ENCODE measurements around the gene TSPAN18. TPM values are rescaled to one million over a fixed set of nuclear protein-coding genes. Genes with fewer than 3 reads are reported as not detected.

TSPAN18 gene
- total and polyA plus RNA-seq, 11 donors: 40.0 to 151 (median 74.9) TPM

DNA sequence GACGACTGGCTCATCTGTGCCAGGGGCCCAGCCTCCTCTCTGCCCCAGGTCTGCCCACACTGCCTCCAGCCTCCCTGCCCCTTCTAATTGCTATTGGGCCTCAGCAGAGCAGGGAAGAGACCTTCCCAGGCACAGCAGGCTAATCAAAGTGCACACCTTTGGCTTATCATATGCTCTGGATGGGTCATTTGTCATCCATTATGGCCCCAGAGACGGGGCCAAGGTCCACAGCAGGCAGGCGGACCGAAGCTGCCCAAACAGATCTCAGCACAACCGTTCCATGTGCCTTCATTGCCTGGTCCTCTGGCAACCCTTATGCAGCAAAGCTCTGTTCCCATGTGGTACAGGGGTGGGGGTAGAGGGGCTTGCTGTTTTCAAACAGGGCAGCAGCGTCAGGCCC lies 157.3 kb downstream of the TSPAN18 start:
- intact Hi-C loops (cut with DNase I): loop anchor here in 1 of 10 donors (5.0 kb wide), 1 partner anchor 97 kb away; no protein-coding TSS in a partner anchor
- no peaks in the 10 kb centered on the region for H3K27me3 ChIP-seq
- TF ChIP-seq, protein P1, sequence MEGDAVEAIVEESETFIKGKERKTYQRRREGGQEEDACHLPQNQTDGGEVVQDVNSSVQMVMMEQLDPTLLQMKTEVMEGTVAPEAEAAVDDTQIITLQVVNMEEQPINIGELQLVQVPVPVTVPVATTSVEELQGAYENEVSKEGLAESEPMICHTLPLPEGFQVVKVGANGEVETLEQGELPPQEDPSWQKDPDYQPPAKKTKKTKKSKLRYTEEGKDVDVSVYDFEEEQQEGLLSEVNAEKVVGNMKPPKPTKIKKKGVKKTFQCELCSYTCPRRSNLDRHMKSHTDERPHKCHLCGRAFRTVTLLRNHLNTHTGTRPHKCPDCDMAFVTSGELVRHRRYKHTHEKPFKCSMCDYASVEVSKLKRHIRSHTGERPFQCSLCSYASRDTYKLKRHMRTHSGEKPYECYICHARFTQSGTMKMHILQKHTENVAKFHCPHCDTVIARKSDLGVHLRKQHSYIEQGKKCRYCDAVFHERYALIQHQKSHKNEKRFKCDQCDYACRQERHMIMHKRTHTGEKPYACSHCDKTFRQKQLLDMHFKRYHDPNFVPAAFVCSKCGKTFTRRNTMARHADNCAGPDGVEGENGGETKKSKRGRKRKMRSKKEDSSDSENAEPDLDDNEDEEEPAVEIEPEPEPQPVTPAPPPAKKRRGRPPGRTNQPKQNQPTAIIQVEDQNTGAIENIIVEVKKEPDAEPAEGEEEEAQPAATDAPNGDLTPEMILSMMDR (IDR thresholded peaks at IDR 0.05): no peak
- TF ChIP-seq POLR2A (IDR thresholded peaks at IDR 0.05): no peak
- no peak overlapping the region for H3K4me3 ChIP-seq
- H3K4me1 ChIP-seq: peaks cover 0 to 34% (median 19%) of the 10 kb centered on the region in 12 donors
- ATAC-seq: no peak
- peaks cover 0 to 7% (median 0%) of the 10 kb centered on the region in 9 donors for H3K36me3 ChIP-seq
- H3K27ac ChIP-seq: no peak overlapping the region
- no peaks in the 10 kb centered on the region for H3K9me3 ChIP-seq
- DNase-seq: no peak
- WGBS, 4 donors: 95 to 100% (median 96%) methylated on average over 3 to 6 of the region's 6 CpGs

DNA sequence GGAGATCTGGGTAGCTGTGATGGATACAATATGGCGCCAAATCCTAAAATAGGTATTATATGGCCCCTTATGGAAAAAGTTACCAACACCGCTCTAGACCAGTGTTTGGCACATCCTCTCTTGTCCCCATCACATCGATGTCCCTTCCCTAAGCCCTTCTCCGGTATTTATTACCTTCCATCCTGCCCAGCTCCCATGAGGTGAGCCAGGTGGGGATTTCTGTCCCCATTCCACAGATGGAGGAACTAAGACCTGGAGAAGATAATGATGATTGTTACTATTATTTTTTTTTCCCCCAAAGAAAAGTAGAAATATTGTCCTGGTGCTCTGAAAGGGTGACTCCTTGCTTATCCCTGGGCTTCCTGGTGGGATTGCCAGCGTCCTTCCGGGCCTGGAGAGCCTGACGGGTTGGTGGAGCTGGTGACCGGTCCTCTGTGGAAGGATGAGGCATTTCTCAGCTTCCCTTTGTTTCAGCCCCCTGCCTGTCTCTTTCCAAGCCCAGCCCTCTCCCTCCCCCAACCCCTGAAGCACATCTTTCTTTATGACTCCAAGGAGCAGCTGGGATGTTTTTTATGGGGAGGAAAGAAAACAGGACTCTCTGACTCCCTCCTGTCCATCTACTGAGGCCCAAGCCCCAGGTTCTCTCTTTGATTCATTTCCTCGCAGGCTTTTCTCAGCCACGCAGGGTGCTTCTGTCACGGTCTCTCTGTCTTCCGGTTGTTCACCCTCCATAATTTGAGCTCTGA lies 158.5 kb downstream of the TSPAN18 start:
- Histone ChIP-seq H3K9me3 (no peaks in the 10 kb centered on the region), H3K27me3 (no peaks in the 10 kb centered on the region), H3K27ac (peak overlapping the region in 1 of 12 donors; percentile 66), H3K4me3 (no peak overlapping the region), H3K4me1 (peaks cover 0 to 40% (median 23%) of the 10 kb centered on the region in 12 donors), H3K36me3 (peaks cover 0 to 7% (median 0%) of the 10 kb centered on the region in 9 donors)
- intact Hi-C loops (cut with DNase I): no loop called here
- TF ChIP-seq, protein P1 (IDR thresholded peaks at IDR 0.05): no peak
- TF ChIP-seq POLR2A (IDR thresholded peaks at IDR 0.05): no peak
- 76 to 84% (median 82%) methylated on average over 12 of the region's 12 CpGs for WGBS, 4 donors
- DNase-seq (no peak), ATAC-seq (no peak)

DNA sequence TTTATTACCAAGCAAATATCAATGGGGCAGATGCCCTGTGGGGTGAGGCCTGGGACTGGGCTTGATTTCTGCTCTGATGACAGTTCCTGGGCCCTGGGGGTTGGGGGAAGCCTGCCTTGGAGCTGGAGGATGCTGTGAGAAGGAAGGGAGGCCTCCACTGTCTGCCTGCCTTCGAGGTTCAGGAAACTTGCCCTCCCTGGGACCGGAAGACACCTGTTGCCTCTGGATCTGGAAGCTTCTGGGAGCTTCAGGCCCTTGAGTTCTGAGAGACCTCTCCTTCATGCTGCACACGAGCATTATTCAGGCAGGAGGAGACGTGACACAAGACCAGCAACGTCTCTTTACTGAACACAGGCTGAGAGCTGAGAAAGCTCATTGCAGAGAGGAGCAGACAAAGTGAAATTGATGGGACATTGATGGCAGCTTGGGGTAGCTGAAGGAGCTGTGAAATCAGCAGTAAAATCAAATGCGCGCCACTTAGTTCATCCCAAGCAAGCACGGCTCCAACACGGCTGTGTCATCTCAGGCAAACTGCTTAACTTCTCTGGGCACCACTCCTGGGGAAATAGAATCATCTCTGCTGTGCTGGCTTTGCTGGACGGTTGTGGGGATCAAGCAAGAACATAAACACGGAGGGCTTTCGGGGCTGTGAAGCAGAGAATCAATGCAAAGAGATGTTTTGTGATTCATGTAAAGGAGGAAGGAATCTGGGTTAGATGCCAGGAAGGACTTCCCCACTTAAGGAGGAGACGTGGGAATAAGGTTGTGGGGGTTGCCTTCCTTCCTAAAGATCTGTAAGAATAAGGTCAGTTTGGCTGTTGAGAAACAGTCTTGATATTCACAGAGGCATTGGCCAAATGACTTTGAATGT lies 159.4 kb downstream of the TSPAN18 start:
- H3K4me3 ChIP-seq: no peak overlapping the region
- peaks cover 0 to 40% (median 23%) of the 10 kb centered on the region in 12 donors for H3K4me1 ChIP-seq
- H3K9me3 ChIP-seq: no peaks in the 10 kb centered on the region
- DNase-seq (no peak), ATAC-seq (no peak)
- H3K36me3 ChIP-seq: peaks cover 0 to 3% (median 0%) of the 10 kb centered on the region in 9 donors
- H3K27ac ChIP-seq: peak overlapping the region in 2 of 12 donors; percentile 4 to 66
- intact Hi-C loops (cut with DNase I): no loop called here
- H3K27me3 ChIP-seq: no peaks in the 10 kb centered on the region
- TF ChIP-seq, protein P1 (IDR thresholded peaks at IDR 0.05): no peak
- TF ChIP-seq POLR2A (IDR thresholded peaks at IDR 0.05): no peak
- WGBS, 4 donors: 66 to 76% (median 71%) methylated on average over 13 of the region's 13 CpGs

DNA sequence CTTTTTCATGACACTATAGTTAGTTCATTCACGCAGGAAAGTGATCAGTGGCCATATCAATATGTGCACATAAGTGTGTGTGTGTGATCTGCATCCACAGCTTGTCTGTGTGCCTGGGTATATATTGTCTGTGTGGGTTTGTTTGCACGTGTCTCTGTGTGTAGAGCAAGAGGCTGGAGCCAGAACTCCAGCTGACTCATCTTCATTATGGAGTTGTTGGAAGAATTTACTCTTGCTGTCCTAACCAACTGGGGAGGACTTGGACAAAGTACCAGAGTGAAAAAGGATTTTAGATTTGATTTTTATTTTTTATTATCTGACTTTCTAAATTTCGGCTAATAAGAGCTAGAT lies 160.0 kb downstream of the TSPAN18 start:
- Histone ChIP-seq H3K36me3 (no peaks in the 10 kb centered on the region), H3K9me3 (no peaks in the 10 kb centered on the region), H3K4me1 (peaks cover 0 to 44% (median 22%) of the 10 kb centered on the region in 12 donors), H3K27me3 (no peaks in the 10 kb centered on the region), H3K4me3 (no peak overlapping the region), H3K27ac (peak overlapping the region in 1 of 12 donors; percentile 48)
- TF ChIP-seq POLR2A (IDR thresholded peaks at IDR 0.05): no peak
- TF ChIP-seq, protein P1 (IDR thresholded peaks at IDR 0.05): no peak
- intact Hi-C loops (cut with DNase I): no loop called here
- DNase-seq: no peak
- 55 to 67% (median 60%) methylated on average over 3 of the region's 3 CpGs for WGBS, 4 donors
- ATAC-seq: peak in 1 of 4 donors; percentile 6
